ENCODE data around the gene OR10V1. TPM values are rescaled to one million over a fixed set of nuclear protein-coding genes. Genes with fewer than 3 reads are reported as not detected.

Gene OR10V1, protein sequence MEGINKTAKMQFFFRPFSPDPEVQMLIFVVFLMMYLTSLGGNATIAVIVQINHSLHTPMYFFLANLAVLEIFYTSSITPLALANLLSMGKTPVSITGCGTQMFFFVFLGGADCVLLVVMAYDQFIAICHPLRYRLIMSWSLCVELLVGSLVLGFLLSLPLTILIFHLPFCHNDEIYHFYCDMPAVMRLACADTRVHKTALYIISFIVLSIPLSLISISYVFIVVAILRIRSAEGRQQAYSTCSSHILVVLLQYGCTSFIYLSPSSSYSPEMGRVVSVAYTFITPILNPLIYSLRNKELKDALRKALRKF
- not detected in 2 replicates for total RNA-seq
- long read RNA-seq, result 0 reads

DNA sequence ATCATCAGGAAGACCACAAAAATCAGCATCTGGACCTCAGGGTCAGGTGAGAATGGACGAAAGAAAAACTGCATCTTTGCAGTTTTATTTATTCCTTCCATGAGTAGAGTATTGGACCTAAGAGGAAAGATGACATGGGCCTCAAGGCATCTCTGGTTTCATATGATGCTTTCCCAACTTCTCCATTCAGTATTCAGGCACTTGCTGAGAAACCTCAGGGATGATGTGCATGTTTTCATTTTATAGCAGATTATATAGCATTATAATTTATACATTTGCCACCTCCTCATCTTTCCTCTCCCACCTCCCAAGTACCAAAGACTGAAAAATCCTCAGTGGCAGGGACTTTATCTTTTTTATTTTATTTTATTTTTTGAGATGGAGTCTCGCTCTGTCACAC lies at the start of gene OR10V1:
TSS of gene OR10V1 (minus strand) at position 101 of the 400 bp plus-strand sequence. CDS start at position 101, 0 bp downstream.
- Mint-ChIP-seq H3K36me3 (ENCODE audit: low read depth) (no peaks in the 10 kb centered on the region), H3K27ac (ENCODE audit: unreplicated experiment) (no peak within 1 kb of the TSS), H3K9me3 (no peaks in the 10 kb centered on the region), H3K27me3 (ENCODE audit: low read depth) (peaks cover 48% of the 10 kb centered on the region), H3K4me3 (no peak within 1 kb of the TSS), H3K4me1 (no peaks in the 10 kb centered on the region)
- TF ChIP-seq, protein P1, sequence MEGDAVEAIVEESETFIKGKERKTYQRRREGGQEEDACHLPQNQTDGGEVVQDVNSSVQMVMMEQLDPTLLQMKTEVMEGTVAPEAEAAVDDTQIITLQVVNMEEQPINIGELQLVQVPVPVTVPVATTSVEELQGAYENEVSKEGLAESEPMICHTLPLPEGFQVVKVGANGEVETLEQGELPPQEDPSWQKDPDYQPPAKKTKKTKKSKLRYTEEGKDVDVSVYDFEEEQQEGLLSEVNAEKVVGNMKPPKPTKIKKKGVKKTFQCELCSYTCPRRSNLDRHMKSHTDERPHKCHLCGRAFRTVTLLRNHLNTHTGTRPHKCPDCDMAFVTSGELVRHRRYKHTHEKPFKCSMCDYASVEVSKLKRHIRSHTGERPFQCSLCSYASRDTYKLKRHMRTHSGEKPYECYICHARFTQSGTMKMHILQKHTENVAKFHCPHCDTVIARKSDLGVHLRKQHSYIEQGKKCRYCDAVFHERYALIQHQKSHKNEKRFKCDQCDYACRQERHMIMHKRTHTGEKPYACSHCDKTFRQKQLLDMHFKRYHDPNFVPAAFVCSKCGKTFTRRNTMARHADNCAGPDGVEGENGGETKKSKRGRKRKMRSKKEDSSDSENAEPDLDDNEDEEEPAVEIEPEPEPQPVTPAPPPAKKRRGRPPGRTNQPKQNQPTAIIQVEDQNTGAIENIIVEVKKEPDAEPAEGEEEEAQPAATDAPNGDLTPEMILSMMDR (conservative IDR thresholded peaks at IDR 0.05), result no peak
- DNase-seq (ENCODE audit: low read depth, low spot score), result no peak

DNA sequence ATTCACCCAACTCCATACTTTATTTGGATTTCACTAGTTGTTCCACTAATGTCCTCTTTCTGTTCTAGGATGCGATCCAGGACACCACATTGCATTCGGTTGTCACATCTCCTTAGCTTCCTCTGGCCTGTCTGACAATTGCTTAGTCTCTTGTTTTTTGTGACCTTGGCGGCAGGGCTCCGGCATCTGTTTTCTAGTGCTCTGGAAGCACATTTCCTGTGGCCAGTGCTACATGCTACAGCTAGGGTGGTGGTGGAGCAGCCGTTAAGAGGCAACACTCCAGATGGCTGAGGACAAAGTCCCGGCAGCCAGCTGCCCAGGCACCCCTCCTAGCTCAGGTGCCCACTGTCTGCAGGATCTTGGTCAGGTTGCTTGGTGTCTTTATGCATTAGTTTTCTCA lies 48.3 kb upstream of the OR10V1 start:
- no peaks in the 10 kb centered on the region for H3K36me3 Mint-ChIP-seq (ENCODE audit: low read depth)
- H3K27ac Mint-ChIP-seq (ENCODE audit: unreplicated experiment), result no peak overlapping the region
- no peaks in the 10 kb centered on the region for H3K9me3 Mint-ChIP-seq
- TF ChIP-seq, protein P1 (conservative IDR thresholded peaks at IDR 0.05), result no peak
- H3K4me1 Mint-ChIP-seq, result no peaks in the 10 kb centered on the region
- DNase-seq (ENCODE audit: low read depth, low spot score), result no peak
- H3K27me3 Mint-ChIP-seq (ENCODE audit: low read depth), result peaks cover 13% of the 10 kb centered on the region
- no peak overlapping the region for H3K4me3 Mint-ChIP-seq

DNA sequence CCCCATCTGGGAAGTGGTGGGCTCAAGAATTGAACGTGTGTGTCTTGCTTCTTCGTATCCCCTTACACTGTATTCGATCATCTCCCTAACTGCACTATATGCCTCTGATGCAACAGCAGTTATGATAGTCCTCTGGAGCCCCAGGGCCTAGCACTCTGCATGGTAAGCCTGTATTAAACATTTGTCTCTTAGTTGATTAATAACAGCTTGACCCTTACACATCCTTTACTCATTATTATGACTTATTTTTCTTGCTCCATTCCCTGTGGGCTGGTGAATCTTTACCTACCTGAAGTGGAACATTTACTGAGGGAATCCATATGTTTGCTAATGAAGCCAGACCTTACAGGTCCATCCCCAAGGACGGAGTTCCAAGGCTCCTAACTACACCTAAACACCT lies 47.1 kb upstream of the OR10V1 start:
- H3K9me3 Mint-ChIP-seq, result no peaks in the 10 kb centered on the region
- H3K27ac Mint-ChIP-seq (ENCODE audit: unreplicated experiment), result no peak overlapping the region
- peaks cover 3% of the 10 kb centered on the region for H3K4me1 Mint-ChIP-seq
- no peaks in the 10 kb centered on the region for H3K36me3 Mint-ChIP-seq (ENCODE audit: low read depth)
- TF ChIP-seq, protein P1 (conservative IDR thresholded peaks at IDR 0.05), result no peak
- no peak overlapping the region for H3K4me3 Mint-ChIP-seq
- H3K27me3 Mint-ChIP-seq (ENCODE audit: low read depth), result peaks cover 25% of the 10 kb centered on the region
- DNase-seq (ENCODE audit: low read depth, low spot score), result no peak

DNA sequence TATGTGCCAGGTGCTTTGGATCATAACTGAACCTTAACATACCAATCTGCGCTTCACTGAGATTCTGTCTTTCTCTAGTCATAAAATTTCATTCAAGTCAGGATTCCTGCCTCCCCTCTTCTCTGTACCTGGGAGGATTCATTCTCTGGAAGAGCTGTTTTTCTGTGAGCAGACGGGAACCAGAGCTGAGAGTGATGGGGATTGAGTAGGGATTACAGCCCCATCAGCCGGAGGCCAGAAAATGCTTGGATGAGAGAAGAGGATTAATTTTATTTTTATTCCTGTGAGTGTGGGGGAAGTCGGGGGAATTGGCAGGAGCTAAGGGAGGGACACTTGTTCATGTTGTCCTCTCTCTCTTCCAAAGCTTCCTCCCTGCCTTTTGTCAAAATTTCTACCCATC lies 46.3 kb upstream of the OR10V1 start:
- Mint-ChIP-seq H3K27ac (ENCODE audit: unreplicated experiment) (no peak overlapping the region), H3K4me1 (peaks cover 5% of the 10 kb centered on the region), H3K9me3 (no peaks in the 10 kb centered on the region), H3K36me3 (ENCODE audit: low read depth) (no peaks in the 10 kb centered on the region), H3K27me3 (ENCODE audit: low read depth) (peaks cover 28% of the 10 kb centered on the region), H3K4me3 (peak overlapping the region; percentile 14)
- TF ChIP-seq, protein P1 (conservative IDR thresholded peaks at IDR 0.05), result no peak
- DNase-seq (ENCODE audit: low read depth, low spot score), result no peak

DNA sequence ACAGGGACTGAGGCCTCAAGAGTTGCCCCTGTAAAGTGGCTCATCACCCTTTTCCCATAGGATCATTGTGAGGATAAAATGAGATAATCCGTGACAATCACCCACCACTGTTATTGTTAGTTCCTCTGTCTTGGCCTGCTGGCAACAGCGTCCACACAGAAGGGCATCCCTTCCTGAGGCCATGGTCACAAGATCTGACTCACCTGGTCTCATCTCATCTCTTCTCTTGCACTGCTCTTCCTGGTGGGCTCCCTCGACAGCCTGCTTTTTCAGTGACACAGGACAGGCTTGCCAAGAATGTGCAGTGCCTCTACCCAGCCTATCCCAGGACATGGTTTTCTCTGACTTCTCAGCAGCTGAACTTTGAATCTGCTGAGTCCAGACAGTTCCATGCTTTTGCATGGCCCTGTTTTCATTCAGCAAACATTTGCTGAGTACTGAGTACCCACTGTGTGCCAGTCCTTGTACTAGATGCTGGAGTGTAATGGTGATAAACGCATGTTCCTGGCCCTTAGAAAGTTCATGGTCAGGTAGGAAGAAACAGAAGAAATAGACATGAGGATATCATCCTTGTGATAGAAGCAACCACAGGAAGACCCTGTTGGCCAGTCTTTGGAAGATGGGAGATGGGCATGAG lies 44.9 kb upstream of the OR10V1 start:
- no peak overlapping the region for H3K27ac Mint-ChIP-seq (ENCODE audit: unreplicated experiment)
- peak overlapping the region; percentile 3 for H3K4me3 Mint-ChIP-seq
- DNase-seq (ENCODE audit: low read depth, low spot score), result no peak
- H3K9me3 Mint-ChIP-seq, result no peaks in the 10 kb centered on the region
- TF ChIP-seq, protein P1 (conservative IDR thresholded peaks at IDR 0.05), result no peak
- H3K27me3 Mint-ChIP-seq (ENCODE audit: low read depth), result peaks cover 40% of the 10 kb centered on the region
- H3K4me1 Mint-ChIP-seq, result peaks cover 14% of the 10 kb centered on the region
- no peaks in the 10 kb centered on the region for H3K36me3 Mint-ChIP-seq (ENCODE audit: low read depth)

All from neural crest cell (in vitro differentiated cells).